HEK293 (cell line): ENCODE data around the gene ANGPTL8.

Source experiments
- CTCF ChIA-PET: fragments of 350-600 bp; formaldehyde crosslinking; extraction: SDS; loops from one replicate; lab custom pipeline; 2021; ENCODE audit warnings: antibody characterized with exemption; lab: Yijun Ruan, JAX
- POLR2A ChIA-PET: fragments of 300-600 bp; formaldehyde crosslinking; extraction: SDS; loops from one replicate; lab custom pipeline; 2020; ENCODE audit warnings: antibody characterized with exemption, inconsistent platforms; lab: Yijun Ruan, JAX
- H3K27ac ChIP-seq: fragments of 200-500 bp; sonication (Bioruptor generic); 2 replicates; pipeline ENCODE4 v1.5.1; 2014; ENCODE audit warnings: low read depth, low read length, control low read depth, inconsistent platforms; ENCODE audit errors: extremely low read depth
- H3K36me3 ChIP-seq, 2 experiments: fragments of 200-500 bp in 1 of 2; sonication (Bioruptor generic) in 1 of 2; 1 replicate in 1 of 2; 2 replicates in 1 of 2; pipeline ENCODE4 v1.5.1; 2014 to 2017; ENCODE audit warnings: inconsistent platforms in 2 of 2, low read length in 2 of 2; ENCODE audit not compliant: control insufficient read depth in 2 of 2, insufficient read depth in 1 of 2
- H3K4me1 ChIP-seq: fragments of 200-500 bp; sonication (Bioruptor generic); 2 replicates; pipeline ENCODE4 v1.5.1; 2014; ENCODE audit warnings: mild to moderate bottlenecking, low read length, inconsistent platforms; ENCODE audit not compliant: control insufficient read depth, insufficient read depth
- H3K4me3 ChIP-seq: 2 replicates; pipeline ENCODE4 v1.5.1; 2011; ENCODE audit warnings: low read depth, mild to moderate bottlenecking, control low read depth, low read length, moderate library complexity
- H3K9me3 ChIP-seq: fragments of 200-500 bp; sonication (Bioruptor generic); 2 replicates; pipeline ENCODE4 v1.5.1; 2014; ENCODE audit warnings: low read depth, low read length, inconsistent platforms; ENCODE audit not compliant: control insufficient read depth, insufficient read depth
- EGR2 ChIP-seq: fragments of 450-650 bp; formaldehyde crosslinking; IDR thresholded peaks from 2 replicates; pipeline ENCODE4 v1.5.1; 2016; ENCODE audit warnings: low read depth, missing biosample characterization, missing genetic modification characterization
- PRDM4 ChIP-seq: fragments of 450-650 bp; formaldehyde crosslinking; IDR thresholded peaks from 2 replicates; pipeline ENCODE4 v1.5.1; 2017; ENCODE audit warnings: missing biosample characterization, missing genetic modification characterization
- RBAK ChIP-seq: fragments of 450-650 bp; formaldehyde crosslinking; IDR thresholded peaks from 2 replicates; pipeline ENCODE4 v1.5.1; 2016; ENCODE audit warnings: missing biosample characterization, missing genetic modification characterization
- REST ChIP-seq: fragments of 450-650 bp; formaldehyde crosslinking; IDR thresholded peaks from 2 replicates; pipeline ENCODE4 v1.5.1; 2016; ENCODE audit warnings: missing biosample characterization, missing genetic modification characterization
- ZBTB1 ChIP-seq: fragments of 450-650 bp; formaldehyde crosslinking; IDR thresholded peaks from 2 replicates; pipeline ENCODE4 v1.5.1; 2016; ENCODE audit warnings: missing biosample characterization, missing genetic modification characterization
- ZBTB10 ChIP-seq: fragments of 450-650 bp; formaldehyde crosslinking; IDR thresholded peaks from 2 replicates; pipeline ENCODE4 v1.5.1; 2016; ENCODE audit warnings: missing biosample characterization, missing genetic modification characterization
- ZBTB11 ChIP-seq: fragments of 450-650 bp; formaldehyde crosslinking; conservative IDR thresholded peaks from 2 replicates; pipeline ENCODE4 v1.5.1; 2016; ENCODE audit warnings: low read depth, missing biosample characterization, missing genetic modification characterization
- ZFHX2 ChIP-seq: fragments of 450-650 bp; formaldehyde crosslinking; conservative IDR thresholded peaks from 2 replicates; pipeline ENCODE4 v1.5.1; 2016; ENCODE audit warnings: missing biosample characterization, missing genetic modification characterization
- ZNF155 ChIP-seq: fragments of 450-650 bp; formaldehyde crosslinking; IDR thresholded peaks from 2 replicates; pipeline ENCODE4 v1.5.1; 2016; ENCODE audit warnings: missing biosample characterization, missing genetic modification characterization
- ZNF214 ChIP-seq: fragments of 450-650 bp; formaldehyde crosslinking; IDR thresholded peaks from 2 replicates; pipeline ENCODE4 v1.5.1; 2017; ENCODE audit warnings: missing biosample characterization, mild to moderate bottlenecking, missing genetic modification characterization, borderline replicate concordance
- ZNF239 ChIP-seq: fragments of 450-650 bp; formaldehyde crosslinking; IDR thresholded peaks from 2 replicates; pipeline ENCODE4 v1.5.1; 2016; ENCODE audit warnings: missing biosample characterization, missing genetic modification characterization
- ZNF248 ChIP-seq: fragments of 450-650 bp; formaldehyde crosslinking; IDR thresholded peaks from 2 replicates; pipeline ENCODE4 v1.5.1; 2017; ENCODE audit warnings: missing biosample characterization, missing genetic modification characterization
- ZNF266 ChIP-seq: fragments of 450-650 bp; formaldehyde crosslinking; IDR thresholded peaks from 2 replicates; pipeline ENCODE4 v1.5.1; 2016; ENCODE audit warnings: missing biosample characterization, missing genetic modification characterization, low read depth
- ZNF362 ChIP-seq: fragments of 450-650 bp; formaldehyde crosslinking; IDR thresholded peaks from 2 replicates; pipeline ENCODE4 v1.5.1; 2016; ENCODE audit warnings: missing biosample characterization, missing genetic modification characterization
- ZNF473 ChIP-seq: fragments of 450-650 bp; formaldehyde crosslinking; IDR thresholded peaks from 2 replicates; pipeline ENCODE4 v1.5.1; 2017; ENCODE audit warnings: missing biosample characterization, missing genetic modification characterization
- ZNF645 ChIP-seq: fragments of 450-650 bp; formaldehyde crosslinking; IDR thresholded peaks from 2 replicates; pipeline ENCODE4; 2016; ENCODE audit warnings: missing biosample characterization, missing genetic modification characterization
- ZNF660 ChIP-seq: fragments of 450-650 bp; IDR thresholded peaks from 2 replicates; pipeline ENCODE4 v1.5.1; 2018; ENCODE audit warnings: missing biosample characterization, mild to moderate bottlenecking, missing genetic modification characterization
- ZNF777 ChIP-seq: fragments of 450-650 bp; formaldehyde crosslinking; IDR thresholded peaks from 2 replicates; pipeline ENCODE4 v1.5.1; 2017; ENCODE audit warnings: missing biosample characterization, missing genetic modification characterization, borderline replicate concordance
- ZNF791 ChIP-seq: fragments of 450-650 bp; formaldehyde crosslinking; IDR thresholded peaks from 2 replicates; pipeline ENCODE4 v1.5.1; 2016; ENCODE audit warnings: missing biosample characterization, missing genetic modification characterization

ANGPTL8 gene

GRCh38 chr19:11286312-11286974 lies 47.0 kb downstream of the ANGPTL8 start:
- no peak overlapping the region for H3K27ac ChIP-seq
- no peak overlapping the region for H3K4me3 ChIP-seq
- no peak for TF ChIP-seq ZNF791 (tag by site-specific recombination)
- peak; percentile 59 for TF ChIP-seq ZFHX2 (tag by site-specific recombination)
- no peak for TF ChIP-seq ZBTB11 (tag by site-specific recombination)
- peak; percentile 43; the same call in 1 of the 2 replicates for TF ChIP-seq EGR2 (tag by site-specific recombination)
- TF ChIP-seq ZNF660 (tag by site-specific recombination) = no peak
- no peak for TF ChIP-seq ZNF777
- TF ChIP-seq ZNF248 (tag by site-specific recombination) = no peak
- H3K36me3 ChIP-seq = no peaks in the 10 kb centered on the region
- no peaks in the 10 kb centered on the region for H3K9me3 ChIP-seq
- ChIA-PET POLR2A (interaction anchor here (0.6 kb wide), 1 partner anchor 46 kb away, joined by 3 read pairs; no protein-coding TSS in a partner anchor), CTCF (interaction anchor here (0.5 to 1.2 kb wide), 5 partner anchors 30 to 176 kb away, joined by 3 to 4 read pairs (median 3); no protein-coding TSS in a partner anchor)
- H3K4me1 ChIP-seq = no peaks in the 10 kb centered on the region

- ChIA-PET POLR2A (interaction anchor here (0.5 kb wide), 1 partner anchor 45 kb away, joined by 3 read pairs; no protein-coding TSS in a partner anchor), CTCF (interaction anchor here (1.6 to 2.0 kb wide), 2 partner anchors 87 to 147 kb away, joined by 5 to 6 read pairs; partner anchors contain the start of genes ODAD3 and PRKCSH)
- Histone ChIP-seq H3K4me3 (no peak overlapping the region), H3K9me3 (no peaks in the 10 kb centered on the region), H3K27ac (no peak overlapping the region), H3K36me3 (no peaks in the 10 kb centered on the region), H3K4me1 (no peaks in the 10 kb centered on the region; the same call in 1 of the 2 replicates)
- TF ChIP-seq ZBTB10 (tag by site-specific recombination) (no peak), ZNF473 (no peak), ZNF214 (tag by site-specific recombination) (no peak), ZNF645 (tag by site-specific recombination) (no peak), RBAK (no peak), ZNF362 (tag by site-specific recombination) (no peak), ZBTB1 (tag by site-specific recombination) (no peak), REST (tag by site-specific recombination) (no peak), PRDM4 (tag by site-specific recombination) (no peak), ZNF155 (tag by site-specific recombination) (no peak), ZNF266 (tag by site-specific recombination) (no peak), ZNF239 (tag by site-specific recombination) (no peak)
These were observed 48.9 kb downstream of the ANGPTL8 start for GRCh38 chr19:11288349-11288748.
